Lung (tissue), 12 donors: ENCODE data around the gene NTN5. TPM values are rescaled to one million over a fixed set of nuclear protein-coding genes. Genes with fewer than 3 reads are reported as not detected.
"Not testable (repeated sequence)": the region's sequence is repeated elsewhere in the genome, so short reads cannot be mapped to it uniquely, and the experiment has no call there.

Experiments
- ATAC-seq: fragments of 200-7000 bp; cut with Tn5 transposase; one replicate; pipeline ENCODE4 v1.9.1; 2020; ENCODE audit warnings: moderate number of reproducible peaks; ENCODE audit not compliant: insufficient read depth, low FRiP score
- DNase-seq, 3 donors: peaks; one replicate each; pipeline ENCODE4 v3.0.0-alpha.2; 2013 to 2017
- H3K27ac ChIP-seq, 2 donors: one replicate each; pipeline ENCODE4 v1.5.1; 2013; ENCODE audit warnings: mild to moderate bottlenecking in 2 of 2, moderate library complexity in 2 of 2, control low read depth in 1 of 2, inconsistent platforms in 1 of 2, low read depth in 1 of 2, low read length in 1 of 2
- H3K27me3 ChIP-seq, 3 donors: one replicate each; pipeline ENCODE4 v1.5.1; 2013; ENCODE audit warnings: low read length in 2 of 3; ENCODE audit not compliant: control insufficient read depth in 3 of 3, insufficient read depth in 3 of 3
- H3K36me3 ChIP-seq, 4 donors: one replicate each; pipeline ENCODE4 v1.5.1; 2013; ENCODE audit warnings: low read length in 4 of 4, mild to moderate bottlenecking in 1 of 4, moderate library complexity in 1 of 4; ENCODE audit not compliant: control insufficient read depth in 4 of 4, insufficient read depth in 4 of 4
- H3K4me1 ChIP-seq, 5 donors: one replicate each; pipeline ENCODE4 v1.5.1; 2013; ENCODE audit warnings: low read length in 5 of 5, mild to moderate bottlenecking in 2 of 5, moderate library complexity in 1 of 5; ENCODE audit not compliant: control insufficient read depth in 5 of 5, insufficient read depth in 5 of 5
- H3K4me3 ChIP-seq: one replicate; pipeline ENCODE4 v1.5.1; 2013; ENCODE audit warnings: mild to moderate bottlenecking, control low read depth, moderate library complexity
- H3K9ac ChIP-seq, 2 donors: one replicate each; pipeline ENCODE4 v1.5.1; 2013; ENCODE audit warnings: low read length in 2 of 2, control low read depth in 1 of 2; ENCODE audit not compliant: insufficient read depth in 1 of 2
- H3K9me3 ChIP-seq, 4 donors: one replicate each; pipeline ENCODE4 v1.5.1; 2013; ENCODE audit warnings: low read length in 3 of 4, mild to moderate bottlenecking in 1 of 4, moderate library complexity in 1 of 4; ENCODE audit not compliant: control insufficient read depth in 4 of 4, insufficient read depth in 3 of 4
- WGBS, 2 donors: extraction: QIAGEN DNeasy Blood & Tissue Kit; methylation state at CpG; one replicate each; pipeline ENCODE4 v1.1.7; 2013; 5-methylcytosine and 5-hydroxymethylcytosine counted together
- polyA plus RNA-seq, 2 donors: library from polyadenylated mRNA; stranded (reverse); fragments of 200-250 nt; gene quantifications; one replicate each; pipeline ENCODE4 v1.2.1, GENCODE V29; 2013
- total RNA-seq, 2 donors: library from RNA; depleted of rRNA in 1 of 2; stranded (reverse); fragments of >200 nt in 1 of 2; gene quantifications; one replicate each; pipeline ENCODE4 v1.2.1, GENCODE V29; 2014 to 2021
- TF ChIP-seq, protein P1 (sequence below): IDR thresholded peaks from 2 replicates; pipeline ENCODE4 v1.5.1; 2012; ENCODE audit warnings: mild to moderate bottlenecking; ENCODE audit errors: control extremely low read depth, extremely low read depth
- donor health status: control.
- donor health status: control.
- donor health status: Bipolar disorder and iron deficiency.
- donor health status: healthy.
- donor health status: DM: yes; HTN: yes; CAD: no.

The NTN5 gene
- total and polyA plus RNA-seq, 4 donors = 0.11 to 0.28 (median 0.27) TPM

DNA sequence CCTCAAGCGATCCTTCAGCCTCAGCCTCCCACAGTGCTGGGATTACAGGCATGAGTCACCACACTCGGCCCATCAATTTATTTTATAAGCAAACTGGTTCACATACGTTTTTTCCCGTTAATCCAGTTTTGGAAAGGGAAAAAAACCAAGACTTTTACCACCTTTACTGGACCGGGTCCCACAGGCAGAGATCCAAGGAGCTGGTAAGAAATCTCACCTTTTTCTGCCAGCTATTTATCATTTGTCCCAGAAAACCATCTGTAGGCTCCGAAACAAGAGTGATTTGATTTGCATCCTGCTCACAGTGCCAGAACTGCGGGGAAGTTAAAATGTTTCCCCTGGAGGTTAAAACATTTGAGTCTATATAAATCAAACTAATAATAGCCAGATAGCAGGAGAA, 16.6 kb upstream of the NTN5 start:
- Histone ChIP-seq H3K4me1 (peaks cover 0 to 3% (median 0%) of the 10 kb centered on the region in 5 donors), H3K36me3 (no peaks in the 10 kb centered on the region), H3K27ac (no peak overlapping the region), H3K9ac (no peak overlapping the region), H3K9me3 (no peaks in the 10 kb centered on the region), H3K27me3 (no peaks in the 10 kb centered on the region), H3K4me3 (no peak overlapping the region)
- ATAC-seq = no peak
- 72 to 82% methylated on average over 7 of the region's 7 CpGs for WGBS, 2 donors
- TF ChIP-seq, protein P1, sequence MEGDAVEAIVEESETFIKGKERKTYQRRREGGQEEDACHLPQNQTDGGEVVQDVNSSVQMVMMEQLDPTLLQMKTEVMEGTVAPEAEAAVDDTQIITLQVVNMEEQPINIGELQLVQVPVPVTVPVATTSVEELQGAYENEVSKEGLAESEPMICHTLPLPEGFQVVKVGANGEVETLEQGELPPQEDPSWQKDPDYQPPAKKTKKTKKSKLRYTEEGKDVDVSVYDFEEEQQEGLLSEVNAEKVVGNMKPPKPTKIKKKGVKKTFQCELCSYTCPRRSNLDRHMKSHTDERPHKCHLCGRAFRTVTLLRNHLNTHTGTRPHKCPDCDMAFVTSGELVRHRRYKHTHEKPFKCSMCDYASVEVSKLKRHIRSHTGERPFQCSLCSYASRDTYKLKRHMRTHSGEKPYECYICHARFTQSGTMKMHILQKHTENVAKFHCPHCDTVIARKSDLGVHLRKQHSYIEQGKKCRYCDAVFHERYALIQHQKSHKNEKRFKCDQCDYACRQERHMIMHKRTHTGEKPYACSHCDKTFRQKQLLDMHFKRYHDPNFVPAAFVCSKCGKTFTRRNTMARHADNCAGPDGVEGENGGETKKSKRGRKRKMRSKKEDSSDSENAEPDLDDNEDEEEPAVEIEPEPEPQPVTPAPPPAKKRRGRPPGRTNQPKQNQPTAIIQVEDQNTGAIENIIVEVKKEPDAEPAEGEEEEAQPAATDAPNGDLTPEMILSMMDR = no peak
- no peak for DNase-seq

DNA sequence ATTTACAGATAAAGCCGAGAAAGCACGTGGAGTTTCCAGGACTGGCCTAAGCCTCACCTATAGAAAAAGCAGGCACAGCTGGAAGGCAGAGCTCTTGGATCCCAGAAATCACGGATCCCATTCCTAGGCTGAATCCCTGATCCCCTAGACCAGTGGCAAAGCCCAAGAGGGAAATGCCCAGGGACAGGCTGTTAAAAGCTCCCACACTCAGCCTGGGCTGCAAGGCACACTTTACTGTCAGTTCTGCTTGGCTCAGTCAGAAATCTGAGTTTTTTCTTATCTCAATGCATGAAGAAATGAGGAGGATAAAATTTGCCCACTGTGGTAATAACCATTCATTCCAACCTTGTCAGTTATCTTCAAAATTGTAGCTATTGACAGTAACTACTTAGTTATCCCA, 15.0 kb upstream of the NTN5 start:
- no peak overlapping the region for H3K9ac ChIP-seq
- 91 to 94% methylated on average over 3 of the region's 3 CpGs for WGBS, 2 donors
- TF ChIP-seq, protein P1 = no peak
- ATAC-seq (no peak), DNase-seq (no peak)
- H3K4me3 ChIP-seq = no peak overlapping the region
- no peak overlapping the region for H3K27ac ChIP-seq
- H3K9me3 ChIP-seq = no peaks in the 10 kb centered on the region
- H3K36me3 ChIP-seq = no peaks in the 10 kb centered on the region
- no peaks in the 10 kb centered on the region for H3K27me3 ChIP-seq
- H3K4me1 ChIP-seq = peaks cover 0 to 7% (median 0%) of the 10 kb centered on the region in 5 donors

DNA sequence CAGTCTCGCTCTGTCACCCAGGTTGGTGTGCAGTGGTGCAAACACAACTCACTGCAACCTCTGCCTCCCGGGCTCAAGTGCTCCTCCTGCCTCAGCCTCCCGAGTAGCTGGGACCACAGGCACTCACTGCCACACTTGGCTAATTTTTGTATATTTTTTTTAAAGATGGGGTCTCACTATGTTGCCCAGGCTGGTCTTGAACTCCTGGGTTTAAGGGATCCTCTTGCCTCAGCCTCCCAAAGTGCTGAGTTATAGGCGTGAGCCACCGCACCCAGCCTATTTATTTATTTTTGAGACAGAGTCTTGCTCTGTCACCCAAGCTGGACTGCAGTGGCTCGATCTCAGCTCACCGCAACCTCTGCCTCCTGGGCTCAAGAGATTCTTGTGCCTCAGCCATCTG, 13.8 kb upstream of the NTN5 start:
- not testable (repeated sequence) for H3K9ac ChIP-seq, H3K27me3 ChIP-seq, H3K36me3 ChIP-seq, DNase-seq, H3K4me3 ChIP-seq, H3K4me1 ChIP-seq, H3K9me3 ChIP-seq, ATAC-seq, H3K27ac ChIP-seq
- WGBS, 2 donors = 92 to 96% methylated on average over 7 of the region's 7 CpGs

DNA sequence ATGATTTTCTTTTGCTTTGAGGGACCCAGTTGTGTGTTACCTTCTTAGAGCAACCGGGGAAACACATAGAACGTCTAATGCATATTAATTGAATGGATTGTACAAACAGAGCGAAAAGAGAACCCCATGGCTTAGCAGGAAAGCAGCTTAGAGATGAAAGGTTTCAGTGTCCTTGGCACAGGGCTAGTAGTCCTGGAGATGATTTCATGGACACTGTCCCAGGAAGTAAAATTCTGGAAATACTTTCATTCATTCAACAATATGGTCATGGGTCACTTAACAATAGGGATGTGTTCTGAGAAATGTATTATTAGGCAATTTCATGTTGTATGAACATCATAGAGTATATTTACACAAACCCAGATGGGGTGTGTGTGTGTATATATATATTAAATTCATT, 13.3 kb upstream of the NTN5 start:
- no peaks in the 10 kb centered on the region for H3K9me3 ChIP-seq
- ATAC-seq (no peak), DNase-seq (no peak)
- no peaks in the 10 kb centered on the region for H3K27me3 ChIP-seq
- no peak overlapping the region for H3K9ac ChIP-seq
- WGBS, 2 donors = 83 to 91% methylated on average over 3 of the region's 3 CpGs
- peaks cover 0 to 7% (median 0%) of the 10 kb centered on the region in 5 donors for H3K4me1 ChIP-seq
- no peak overlapping the region for H3K4me3 ChIP-seq
- no peaks in the 10 kb centered on the region for H3K36me3 ChIP-seq
- TF ChIP-seq, protein P1 = no peak
- no peak overlapping the region for H3K27ac ChIP-seq
